ENCODE measurements around the gene ECE1. TPM values are rescaled to one million over a fixed set of nuclear protein-coding genes. Genes with fewer than 3 reads are reported as not detected.
A peak's percentile ranks its signal among the peaks of the same experiment; 100 is the strongest.

Gene ECE1
- total and polyA plus RNA-seq, 9 of the 15 experiments (the other 6 are each of a cell fraction or from before 2014, with no cell fraction given), result 0.56 to 34.8 (median 11.0) TPM

GRCh38 chr1:21176586-21177555 is 113.4 kb downstream of the ECE1 start, which contains the start of gene EIF4G3 (continued):
- TF ChIP-seq CXXC5 (CRISPR knock-in tag; IDR thresholded peaks at IDR 0.05) (peak; percentile 85), ZNF12 (CRISPR knock-in tag; IDR thresholded peaks at IDR 0.05) (no peak), MYNN (IDR thresholded peaks at IDR 0.05) (no peak; the same call in 1 of the 2 replicates), MYNN (CRISPR knock-in tag; IDR thresholded peaks at IDR 0.05) (no peak), NELFE (IDR thresholded peaks at IDR 0.05; ENCODE audit: insufficient read depth, insufficient read length) (no peak), PBX2 (CRISPR knock-in tag; IDR thresholded peaks at IDR 0.05; ENCODE audit: low read depth) (no peak), PBX2 (tag; conservative IDR thresholded peaks at IDR 0.05; ENCODE audit: low read depth) (no peak), NBN (IDR thresholded peaks at IDR 0.05; ENCODE audit: low read depth) (no peak), RBM14 (IDR thresholded peaks at IDR 0.05; ENCODE audit: borderline replicate concordance, insufficient read depth, low read depth, low read length) (0 out of 2 replicates have a peak, but pooled peaks have one; percentile 21), MCM7 (IDR thresholded peaks at IDR 0.05) (no peak), SMARCA5 (IDR thresholded peaks at IDR 0.05) (no peak), NCOA2 (IDR thresholded peaks at IDR 0.05; ENCODE audit: partially characterized antibody in 2 of 2) (no peak), NFXL1 (CRISPR knock-in tag; IDR thresholded peaks at IDR 0.05) (0 out of 2 replicates have a peak, but pooled peaks have one; percentile 26), ZBTB40 (IDR thresholded peaks at IDR 0.05) (peak; percentile 48; the same call in 1 of the 2 replicates), ZBTB40 (CRISPR knock-in tag; IDR thresholded peaks at IDR 0.05) (no peak), FOXK1 (CRISPR knock-in tag; IDR thresholded peaks at IDR 0.05; ENCODE audit: borderline replicate concordance) (no peak), ETS2 (tag; IDR thresholded peaks at IDR 0.05; ENCODE audit: borderline replicate concordance, poor library complexity, severe bottlenecking) (no peak)
